Neural progenitor cell (in vitro differentiated cells): ENCODE data around the gene HUS1B.

Experiments
- CTCF ChIP-seq: fragments of 200-600 bp; sonication (generic); IDR thresholded peaks from 2 replicates; pipeline ENCODE4 v1.5.1; 2017; ENCODE audit warnings: antibody characterized with exemption, mild to moderate bottlenecking
- EZH2phosphoT487 ChIP-seq: fragments of 200-600 bp; sonication (generic); IDR thresholded peaks from 2 replicates; pipeline ENCODE4 v1.6.1; 2017; ENCODE audit warnings: antibody characterized with exemption

GRCh38 chr6:633611-634010 lies 23.3 kb downstream of the HUS1B start:
- TF ChIP-seq CTCF (no peak), EZH2phosphoT487 (no peak)
